Fibroblast of mammary gland (primary cell): ENCODE results near the gene ARHGEF16.

Source experiments
- DNase-seq: peaks from one replicate; pipeline ENCODE4 v3.0.0-alpha.2; 2010; ENCODE audit warnings: low read depth
- H3K4me3 ChIP-seq: 2 replicates; pipeline ENCODE4 v1.5.1; 2011; ENCODE audit warnings: low read depth, mild to moderate bottlenecking, low read length, moderate library complexity; ENCODE audit not compliant: control insufficient read depth
- CTCF ChIP-seq: conservative IDR thresholded peaks from 2 replicates; pipeline ENCODE4 v1.5.1; 2011; ENCODE audit warnings: low read depth, low read length, inconsistent platforms; ENCODE audit not compliant: control insufficient read depth, insufficient read depth

ARHGEF16 gene

GRCh38 chr1:3461238-3461933, 6.9 kb downstream of the ARHGEF16 start:
- H3K4me3 ChIP-seq: no peak overlapping the region
- no peak for TF ChIP-seq CTCF
- no peak for DNase-seq

- TF ChIP-seq CTCF: no peak
- no peak for DNase-seq
- no peak overlapping the region for H3K4me3 ChIP-seq
Observed at GRCh38 chr1:3461934-3462275, 7.4 kb downstream of the ARHGEF16 start.

- no peak for DNase-seq
- TF ChIP-seq CTCF: no peak
- H3K4me3 ChIP-seq: no peak overlapping the region
Observed at GRCh38 chr1:3462356-3463012, 8.0 kb downstream of the ARHGEF16 start.

- TF ChIP-seq CTCF: no peak
- no peak for DNase-seq
- H3K4me3 ChIP-seq: no peak overlapping the region
Observed at GRCh38 chr1:3463013-3463385, 8.5 kb downstream of the ARHGEF16 start.

- H3K4me3 ChIP-seq: no peak overlapping the region
- no peak for TF ChIP-seq CTCF
- no peak for DNase-seq
Observed at GRCh38 chr1:3463408-3463863, 9.0 kb downstream of the ARHGEF16 start.

- TF ChIP-seq CTCF: no peak
- no peak overlapping the region for H3K4me3 ChIP-seq
- DNase-seq: no peak
Observed at GRCh38 chr1:3463891-3464648, 9.6 kb downstream of the ARHGEF16 start.
